ENCODE measurements around the gene PSMD6. TPM values are rescaled to one million over a fixed set of nuclear protein-coding genes. Genes with fewer than 3 reads are reported as not detected.

PSMD6 gene
- total and polyA plus RNA-seq, 2 donors (not counting 3 experiments of a cell fraction or from before 2014, with no cell fraction given): 53.7 to 90.8 TPM

DNA sequence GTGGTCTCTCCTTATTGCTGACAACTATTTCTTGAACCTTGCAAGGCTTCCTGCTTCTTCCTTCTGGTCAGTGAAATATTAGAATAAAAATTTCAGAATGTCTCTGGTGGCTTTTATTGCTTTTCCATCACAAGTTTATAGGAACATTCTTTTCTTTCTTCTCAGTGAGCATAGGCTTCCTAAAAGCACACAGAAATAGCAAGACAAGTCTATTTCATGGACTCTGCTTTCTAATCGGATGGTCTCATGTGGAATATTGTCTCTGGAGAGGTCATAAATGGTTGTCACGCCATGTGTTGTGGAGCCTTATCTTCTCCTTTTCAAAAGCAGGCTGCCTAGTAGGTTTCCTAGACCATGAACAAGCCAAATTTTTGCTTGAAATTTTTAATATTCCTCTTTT is 9.8 kb upstream of the PSMD6 start:
- no peak for TF ChIP-seq EZH2 (IDR thresholded peaks at IDR 0.05; ENCODE audit: borderline replicate concordance, low read depth, low read length, severe bottlenecking)
- TF ChIP-seq, protein P1, sequence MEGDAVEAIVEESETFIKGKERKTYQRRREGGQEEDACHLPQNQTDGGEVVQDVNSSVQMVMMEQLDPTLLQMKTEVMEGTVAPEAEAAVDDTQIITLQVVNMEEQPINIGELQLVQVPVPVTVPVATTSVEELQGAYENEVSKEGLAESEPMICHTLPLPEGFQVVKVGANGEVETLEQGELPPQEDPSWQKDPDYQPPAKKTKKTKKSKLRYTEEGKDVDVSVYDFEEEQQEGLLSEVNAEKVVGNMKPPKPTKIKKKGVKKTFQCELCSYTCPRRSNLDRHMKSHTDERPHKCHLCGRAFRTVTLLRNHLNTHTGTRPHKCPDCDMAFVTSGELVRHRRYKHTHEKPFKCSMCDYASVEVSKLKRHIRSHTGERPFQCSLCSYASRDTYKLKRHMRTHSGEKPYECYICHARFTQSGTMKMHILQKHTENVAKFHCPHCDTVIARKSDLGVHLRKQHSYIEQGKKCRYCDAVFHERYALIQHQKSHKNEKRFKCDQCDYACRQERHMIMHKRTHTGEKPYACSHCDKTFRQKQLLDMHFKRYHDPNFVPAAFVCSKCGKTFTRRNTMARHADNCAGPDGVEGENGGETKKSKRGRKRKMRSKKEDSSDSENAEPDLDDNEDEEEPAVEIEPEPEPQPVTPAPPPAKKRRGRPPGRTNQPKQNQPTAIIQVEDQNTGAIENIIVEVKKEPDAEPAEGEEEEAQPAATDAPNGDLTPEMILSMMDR (IDR thresholded peaks at IDR 0.05; ENCODE audit: extremely low read depth in 1 of 2, insufficient read depth in 1 of 2, low read depth in 1 of 2, low read length in 2 of 2): no peak
- POLR2A ChIA-PET: no interaction called here
- CTCF ChIA-PET: interaction anchor here (1.0 to 6.7 kb wide), 4 partner anchors 192 to 452 kb away, joined by 3 to 62 read pairs (median 4); no protein-coding TSS in a partner anchor
- dilution Hi-C loops (cut with MboI; ENCODE audit: extremely low pct_ligation_motif_present, low sequenced_read_pairs) (loop anchor here (25.0 kb wide), 1 partner anchor 429 kb away; no protein-coding TSS in a partner anchor), intact Hi-C loops (cut with micrococcal nuclease) (no loop called here)
- Histone ChIP-seq H3K4me3 (replicated peaks in 1 of 3; ENCODE audit: insufficient read depth in 1 of 3, low read depth in 1 of 3, low read length in 3 of 3) (no peak overlapping the region), H4K20me1 (replicated peaks; ENCODE audit: control insufficient read depth, extremely low read depth, insufficient read depth, low read length) (no peaks in the 10 kb centered on the region), H2AFZ (ENCODE audit: low read depth, low read length) (no peak overlapping the region), H3K27me3 (ENCODE audit: control insufficient read depth in 2 of 2, insufficient read depth in 2 of 2, low read length in 2 of 2) (peaks cover 15 to 29% of the 10 kb centered on the region in 2 experiments), H3K79me2 (ENCODE audit: control insufficient read depth, insufficient read depth, low read length) (no peaks in the 10 kb centered on the region), H3K27ac (ENCODE audit: insufficient read depth, low read depth, low read length) (no peak overlapping the region), H3K9me1 (replicated peaks; ENCODE audit: control insufficient read depth, extremely low read depth, insufficient read depth, low read length) (no peaks in the 10 kb centered on the region), H3K36me3 (ENCODE audit: control insufficient read depth in 2 of 2, extremely low read depth in 1 of 2, insufficient read depth in 2 of 2, low read length in 2 of 2) (no peaks in the 10 kb centered on the region), H3K9me3 (replicated peaks; ENCODE audit: control insufficient read depth, insufficient read depth, low read length) (no peaks in the 10 kb centered on the region), H3K4me2 (ENCODE audit: insufficient read depth, low read length) (no peak overlapping the region), H3K9ac (replicated peaks; ENCODE audit: extremely low read depth, insufficient read depth, low read length) (no peak overlapping the region), H3K4me1 (ENCODE audit: control insufficient read depth, extremely low read depth, insufficient read depth, low read length) (no peaks in the 10 kb centered on the region)
- DNase-seq (ENCODE audit: low read depth, low spot score): no peak
- BruUV-seq (replicated peaks): no TSS peak
- no peak for FAIRE-seq

DNA sequence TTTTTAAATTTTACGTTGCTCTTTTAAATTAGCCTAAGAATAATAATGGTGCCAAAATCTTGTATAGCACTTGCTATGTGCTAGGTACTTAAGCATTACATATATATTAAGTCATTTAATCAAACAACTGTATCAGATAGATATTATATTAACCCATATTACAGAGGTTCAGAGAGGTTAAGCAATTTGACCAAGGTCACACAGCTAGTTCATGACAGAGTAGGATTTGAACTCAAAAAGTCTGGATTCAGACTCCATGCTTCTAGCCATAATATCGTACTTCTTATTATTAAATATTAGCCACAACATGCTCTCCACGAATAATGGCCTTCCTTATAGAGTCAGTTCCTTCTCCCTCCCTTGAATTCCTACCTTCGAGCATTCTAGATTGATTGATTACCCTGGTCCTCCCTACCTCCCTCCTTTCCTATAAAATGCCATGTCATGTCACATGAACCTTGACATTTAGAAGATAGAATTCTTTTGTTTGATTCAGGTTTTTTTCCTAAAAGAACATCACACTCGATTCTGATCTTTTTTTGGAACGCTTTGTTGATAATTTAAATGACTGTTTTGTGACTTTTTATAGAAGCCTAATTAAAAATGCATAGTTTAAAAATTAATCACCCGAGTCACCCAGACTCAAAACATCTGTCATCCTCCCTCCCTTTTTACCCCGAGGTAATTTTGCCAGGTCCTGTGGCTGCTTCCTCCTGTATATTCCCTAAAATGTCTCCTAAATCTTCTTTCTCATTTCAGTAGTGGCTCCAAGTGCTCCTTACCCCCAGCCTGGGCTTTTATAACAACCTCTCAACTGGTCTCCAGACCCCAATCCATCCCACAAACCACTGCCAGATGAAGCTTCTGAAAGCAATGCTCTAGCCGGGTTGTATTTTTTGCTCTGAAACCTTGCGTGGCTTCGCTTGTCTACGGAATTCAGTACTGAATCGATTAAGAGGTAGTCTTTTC is 8.5 kb upstream of the PSMD6 start:
- FAIRE-seq (no peak), DNase-seq (ENCODE audit: low read depth, low spot score) (no peak)
- H4K20me1 ChIP-seq (replicated peaks; ENCODE audit: control insufficient read depth, extremely low read depth, insufficient read depth, low read length): no peaks in the 10 kb centered on the region
- H2AFZ ChIP-seq (ENCODE audit: low read depth, low read length): no peak overlapping the region
- H3K4me3 ChIP-seq (replicated peaks in 1 of 3; ENCODE audit: insufficient read depth in 1 of 3, low read depth in 1 of 3, low read length in 3 of 3): no peak overlapping the region
- H3K9ac ChIP-seq (replicated peaks; ENCODE audit: extremely low read depth, insufficient read depth, low read length): no peak overlapping the region
- no peaks in the 10 kb centered on the region for H3K4me1 ChIP-seq (ENCODE audit: control insufficient read depth, extremely low read depth, insufficient read depth, low read length)
- no TSS peak for BruUV-seq (replicated peaks)
- ChIA-PET CTCF (interaction anchor here (0.6 to 6.7 kb wide), 23 partner anchors 10 to 463 kb away, joined by 3 to 112 read pairs (median 4); partner anchors contain the start of gene PRICKLE2), POLR2A (no interaction called here)
- no peaks in the 10 kb centered on the region for H3K9me1 ChIP-seq (replicated peaks; ENCODE audit: control insufficient read depth, extremely low read depth, insufficient read depth, low read length)
- H3K27ac ChIP-seq (ENCODE audit: insufficient read depth, low read depth, low read length): no peak overlapping the region
- dilution Hi-C loops (cut with MboI; ENCODE audit: extremely low pct_ligation_motif_present, low sequenced_read_pairs): loop anchor here (25.0 kb wide), 1 partner anchor 430 kb away; no protein-coding TSS in a partner anchor
- TF ChIP-seq POLR2AphosphoS5 (IDR thresholded peaks at IDR 0.05; ENCODE audit: insufficient read depth, low read depth, low read length) (no peak), EZH2 (IDR thresholded peaks at IDR 0.05; ENCODE audit: borderline replicate concordance, low read depth, low read length, severe bottlenecking) (no peak), FOS (IDR thresholded peaks at IDR 0.05; ENCODE audit: borderline replicate concordance, insufficient read depth, low read length) (no peak), JUN (IDR thresholded peaks at IDR 0.05; ENCODE audit: borderline replicate concordance, insufficient read depth, insufficient read length, low read depth) (no peak)
- TF ChIP-seq, protein P2, sequence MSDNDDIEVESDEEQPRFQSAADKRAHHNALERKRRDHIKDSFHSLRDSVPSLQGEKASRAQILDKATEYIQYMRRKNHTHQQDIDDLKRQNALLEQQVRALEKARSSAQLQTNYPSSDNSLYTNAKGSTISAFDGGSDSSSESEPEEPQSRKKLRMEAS (IDR thresholded peaks at IDR 0.05; ENCODE audit: insufficient read depth, insufficient read length): no peak
- TF ChIP-seq, protein P1 (IDR thresholded peaks at IDR 0.05; ENCODE audit: extremely low read depth in 1 of 2, insufficient read depth in 1 of 2, low read depth in 1 of 2, low read length in 2 of 2): no peak
- H3K27me3 ChIP-seq (ENCODE audit: control insufficient read depth in 2 of 2, insufficient read depth in 2 of 2, low read length in 2 of 2): peaks cover 20 to 40% of the 10 kb centered on the region in 2 experiments
- H3K4me2 ChIP-seq (ENCODE audit: insufficient read depth, low read length): no peak overlapping the region
- intact Hi-C loops (cut with micrococcal nuclease): loop anchor here (1.0 kb wide), 1 partner anchor 134 kb away; no protein-coding TSS in a partner anchor
- no peaks in the 10 kb centered on the region for H3K9me3 ChIP-seq (replicated peaks; ENCODE audit: control insufficient read depth, insufficient read depth, low read length)
- H3K79me2 ChIP-seq (ENCODE audit: control insufficient read depth, insufficient read depth, low read length): no peaks in the 10 kb centered on the region
- no peaks in the 10 kb centered on the region for H3K36me3 ChIP-seq (ENCODE audit: control insufficient read depth in 2 of 2, extremely low read depth in 1 of 2, insufficient read depth in 2 of 2, low read length in 2 of 2)

Measured in endothelial cell of umbilical vein (primary cell).